Measurements from ENCODE around the gene ABCC4.

ABCC4 gene

GRCh38 chr13:94992036-94992960 is 309.0 kb downstream of the ABCC4 start:
- no peak for DNase-seq (ENCODE audit: low read depth)

GRCh38 chr13:94988654-94989053 is 312.6 kb downstream of the ABCC4 start:
- no peak for DNase-seq (ENCODE audit: low read depth)

GRCh38 chr13:94987869-94988268 is 313.4 kb downstream of the ABCC4 start:
- DNase-seq (ENCODE audit: low read depth), result no peak

GRCh38 chr13:94987081-94987480 is 314.2 kb downstream of the ABCC4 start:
- DNase-seq (ENCODE audit: low read depth), result no peak

GRCh38 chr13:94984958-94985357 is 316.3 kb downstream of the ABCC4 start:
- DNase-seq (ENCODE audit: low read depth), result no peak

- no peak for DNase-seq (ENCODE audit: low read depth)
These were observed 322.7 kb downstream of the ABCC4 start for GRCh38 chr13:94978516-94978915.

- DNase-seq (ENCODE audit: low read depth), result no peak
These were observed 327.0 kb downstream of the ABCC4 start for GRCh38 chr13:94974015-94974951.

GRCh38 chr13:94972262-94972661 is 329.0 kb downstream of the ABCC4 start:
- DNase-seq (ENCODE audit: low read depth), result no peak

Data from stimulated activated CD8-positive, alpha-beta memory T cell treated with anti-CD3 and anti-CD28 coated beads, Interleukin-15, amount 100 ng/mL, for 24 hours (primary cell).